H9 (cell line): ENCODE results near the gene S100A7. TPM values are rescaled to one million over a fixed set of nuclear protein-coding genes. Genes with fewer than 3 reads are reported as not detected.
"Not testable (repeated sequence)": the region's sequence is repeated elsewhere in the genome, so short reads cannot be mapped to it uniquely, and the experiment has no call there.

ENCODE experiments used
- DNase-seq: peaks from one replicate; pipeline ENCODE4 v3.0.0-alpha.2; 2017
- H2AFZ ChIP-seq: one replicate; pipeline ENCODE4 v1.6.1; 2013; ENCODE audit warnings: mild to moderate bottlenecking, low read length, control low read depth, moderate library complexity
- H2AK5ac ChIP-seq: 2 replicates; pipeline ENCODE4 v1.6.1; 2013; ENCODE audit warnings: low read length, control low read depth, mixed read lengths; ENCODE audit not compliant: insufficient read length
- H2BK120ac ChIP-seq: one replicate; pipeline ENCODE4 v1.6.1; 2013; ENCODE audit warnings: low read depth, mild to moderate bottlenecking, low read length, control low read depth, inconsistent platforms; ENCODE audit not compliant: poor library complexity, severe bottlenecking
- H2BK12ac ChIP-seq: 2 replicates; pipeline ENCODE4 v1.6.1; 2013; ENCODE audit warnings: low read length, control low read depth, mixed read lengths, low read depth; ENCODE audit not compliant: insufficient read length
- H2BK15ac ChIP-seq: 2 replicates; pipeline ENCODE4 v1.6.1; 2013; ENCODE audit warnings: low read depth, low read length, control low read depth
- H2BK20ac ChIP-seq: one replicate; pipeline ENCODE4 v1.6.1; 2013; ENCODE audit warnings: low read depth, mild to moderate bottlenecking, low read length, control low read depth, inconsistent platforms; ENCODE audit not compliant: poor library complexity, severe bottlenecking
- H2BK5ac ChIP-seq: 2 replicates; pipeline ENCODE4 v1.6.1; 2013; ENCODE audit warnings: low read length, control low read depth, mixed read lengths; ENCODE audit not compliant: insufficient read length
- H3K14ac ChIP-seq: 2 replicates; pipeline ENCODE4 v1.6.1; 2013; ENCODE audit warnings: low read length, control low read depth; ENCODE audit not compliant: insufficient read depth
- H3K18ac ChIP-seq: 2 replicates; pipeline ENCODE4 v1.6.1; 2013; ENCODE audit warnings: low read depth, mild to moderate bottlenecking, mixed read lengths, low read length, control low read depth; ENCODE audit not compliant: insufficient read length
- H3K23ac ChIP-seq: 2 replicates; pipeline ENCODE4 v1.6.1; 2013; ENCODE audit warnings: low read length, control low read depth, mixed read lengths, low read depth; ENCODE audit not compliant: insufficient read length
- H3K23me2 ChIP-seq: 2 replicates; pipeline ENCODE4 v1.6.1; 2013; ENCODE audit warnings: low read depth, mild to moderate bottlenecking, mixed read lengths, low read length, control low read depth; ENCODE audit not compliant: insufficient read length, poor library complexity, severe bottlenecking
- H3K27ac ChIP-seq: 2 replicates; pipeline ENCODE4 v1.5.1; 2013; ENCODE audit warnings: low read length, control low read depth, mixed read lengths, low read depth; ENCODE audit not compliant: insufficient read length
- H3K27me3 ChIP-seq: 2 replicates; pipeline ENCODE4 v1.6.1; 2013; ENCODE audit warnings: low read length, control low read depth, inconsistent platforms; ENCODE audit not compliant: insufficient read depth
- H3K4ac ChIP-seq: 2 replicates; pipeline ENCODE4 v1.6.1; 2013; ENCODE audit warnings: low read depth, mild to moderate bottlenecking, control low read depth, inconsistent platforms, low read length, moderate library complexity
- H3K4me1 ChIP-seq: 2 replicates; pipeline ENCODE4 v1.6.1; 2013; ENCODE audit warnings: low read length, control low read depth, inconsistent platforms; ENCODE audit not compliant: insufficient read depth
- H3K4me2 ChIP-seq: 2 replicates; pipeline ENCODE4 v1.6.1; 2013; ENCODE audit warnings: low read length, control low read depth, mixed read lengths; ENCODE audit not compliant: insufficient read length, insufficient read depth
- H3K56ac ChIP-seq: 2 replicates; pipeline ENCODE4 v1.6.1; 2013; ENCODE audit warnings: low read depth, mild to moderate bottlenecking, mixed read lengths, low read length, control low read depth; ENCODE audit not compliant: insufficient read length
- H3K79me1 ChIP-seq: 2 replicates; pipeline ENCODE4 v1.6.1; 2013; ENCODE audit warnings: low read depth, mild to moderate bottlenecking, moderate library complexity, low read length, control low read depth, inconsistent platforms; ENCODE audit not compliant: insufficient read depth, poor library complexity, severe bottlenecking
- H3K79me2 ChIP-seq: 2 replicates; pipeline ENCODE4 v1.6.1; 2013; ENCODE audit warnings: low read length, control low read depth, inconsistent platforms; ENCODE audit not compliant: insufficient read depth
- H3K9ac ChIP-seq: 2 replicates; pipeline ENCODE4 v1.6.1; 2013; ENCODE audit warnings: low read length, control low read depth, mixed read lengths; ENCODE audit not compliant: insufficient read length; ENCODE audit errors: extremely low read depth
- H3K9me3 ChIP-seq: one replicate; pipeline ENCODE4 v1.6.1; 2013; ENCODE audit warnings: low read depth, low read length, inconsistent platforms; ENCODE audit not compliant: control insufficient read depth
- H3T11ph ChIP-seq: one replicate; pipeline ENCODE4 v1.6.1; 2013; ENCODE audit warnings: mild to moderate bottlenecking, low read length, control low read depth, inconsistent platforms
- H4K20me1 ChIP-seq: one replicate; pipeline ENCODE4 v1.6.1; 2013; ENCODE audit not compliant: control insufficient read depth, insufficient read length, insufficient read depth
- H4K5ac ChIP-seq: 2 replicates; pipeline ENCODE4 v1.6.1; 2013; ENCODE audit warnings: low read depth, mild to moderate bottlenecking, mixed read lengths, low read length, control low read depth; ENCODE audit not compliant: insufficient read length
- H4K8ac ChIP-seq: replicated peaks from 2 replicates; pipeline ENCODE4 v1.6.1; 2013; ENCODE audit warnings: low read length, control low read depth, mixed read lengths, low read depth; ENCODE audit not compliant: insufficient read length
- H4K91ac ChIP-seq: 2 replicates; pipeline ENCODE4 v1.6.1; 2013; ENCODE audit warnings: low read depth, mild to moderate bottlenecking, moderate library complexity, mixed read lengths, low read length, control low read depth; ENCODE audit not compliant: insufficient read length
- H3K27ac Mint-ChIP-seq, 3 experiments: 2 replicates in 2 of 3; 3 replicates in 1 of 3; pipeline ENCODE4 v1.8.0; 2020 to 2021; ENCODE audit warnings: mixed read lengths in 3 of 3, mild to moderate bottlenecking in 1 of 3, moderate library complexity in 1 of 3
- H3K27me3 Mint-ChIP-seq: 2 replicates; pipeline ENCODE4 v1.8.0; 2021; ENCODE audit warnings: low read depth, mild to moderate bottlenecking, moderate library complexity, mixed read lengths
- H3K36me3 Mint-ChIP-seq, 3 experiments: 2 replicates in 2 of 3; 3 replicates in 1 of 3; pipeline ENCODE4 v1.8.0; 2020 to 2021; ENCODE audit warnings: low read depth in 3 of 3, mixed read lengths in 3 of 3; ENCODE audit not compliant: insufficient read depth in 1 of 3
- H3K4me1 Mint-ChIP-seq, 2 experiments: 2 replicates each; pipeline ENCODE4 v1.8.0; 2020; ENCODE audit warnings: mixed read lengths in 2 of 2
- H3K4me3 Mint-ChIP-seq, 2 experiments: 2 replicates in 1 of 2; 3 replicates in 1 of 2; pipeline ENCODE4 v1.8.0; 2020 to 2021; ENCODE audit warnings: mild to moderate bottlenecking in 2 of 2, mixed read lengths in 2 of 2, moderate library complexity in 1 of 2
- H3K9me3 Mint-ChIP-seq, 2 experiments: 2 replicates in 1 of 2; 3 replicates in 1 of 2; pipeline ENCODE4 v1.8.0; 2020; ENCODE audit warnings: mild to moderate bottlenecking in 2 of 2, mixed read lengths in 2 of 2, moderate library complexity in 1 of 2
- CTCF ChIP-seq: fragments of 200-600 bp; sonication (generic); conservative IDR thresholded peaks from 3 replicates; pipeline ENCODE4 v1.8.0; 2021; ENCODE audit warnings: antibody characterized with exemption, mild to moderate bottlenecking
- WGBS: extraction: QIAGEN DNeasy Blood & Tissue Kit; methylation state at CpG from one replicate; pipeline ENCODE4 v1.1.7; 2013; ENCODE audit warnings: missing lambda C conversion rate, low lambda C conversion rate, mixed read lengths; ENCODE audit not compliant: insufficient read length; ENCODE audit errors: extremely low coverage; 5-methylcytosine and 5-hydroxymethylcytosine counted together
- total RNA-seq: library from RNA; stranded (reverse); gene quantifications from 2 replicates; pipeline ENCODE4 v1.2.1, GENCODE V29; 2021

Gene S100A7
- total RNA-seq, 1 experiment from 2014 or later = not detected

GRCh38 chr1:153415850-153416570, 44.4 kb downstream of the S100A7 start, which contains the start of gene S100A7A:
Gene S100A7A, plus strand, starts transcription at chr1:153416520. Its CDS starts 1,563 bp downstream, at chr1:153418083.
- Mint-ChIP-seq H3K9me3 (peaks cover 5 to 10% of the 10 kb centered on the region in 2 experiments; a peak in 2 of 5 replicates), H3K4me1 (no peaks in the 10 kb centered on the region), H3K27me3 (peaks cover 16% of the 10 kb centered on the region), H3K4me3 (no peak within 1 kb of the TSS; a peak in 1 of 5 replicates), H3K27ac (no peak within 1 kb of the TSS), H3K36me3 (no peaks in the 10 kb centered on the region)
- H3T11ph ChIP-seq = no peak within 1 kb of the TSS
- H2BK15ac ChIP-seq = no peak within 1 kb of the TSS
- no peak within 1 kb of the TSS for H2BK120ac ChIP-seq
- no peaks in the 10 kb centered on the region for H3K79me2 ChIP-seq
- H3K9me3 ChIP-seq = no peaks in the 10 kb centered on the region
- no peak within 1 kb of the TSS for H2AK5ac ChIP-seq
- H3K79me1 ChIP-seq = no peaks in the 10 kb centered on the region
- no peak within 1 kb of the TSS for H2AFZ ChIP-seq
- H3K27ac ChIP-seq = no peak within 1 kb of the TSS
- no peak for TF ChIP-seq CTCF
- no peak within 1 kb of the TSS for H2BK12ac ChIP-seq
- no peak within 1 kb of the TSS for H2BK20ac ChIP-seq
- H3K9ac ChIP-seq = no peak within 1 kb of the TSS
- H2BK5ac ChIP-seq = no peak within 1 kb of the TSS
- H3K4me1 ChIP-seq = no peaks in the 10 kb centered on the region
- H3K27me3 ChIP-seq = no peaks in the 10 kb centered on the region
- H4K91ac ChIP-seq = no peak within 1 kb of the TSS
- no peak within 1 kb of the TSS for H3K4me2 ChIP-seq
- no peaks in the 10 kb centered on the region for H3K23me2 ChIP-seq
- H4K5ac ChIP-seq = no peak within 1 kb of the TSS
- DNase-seq = no peak
- H3K4ac ChIP-seq = no peak within 1 kb of the TSS
- H4K8ac ChIP-seq = no peak within 1 kb of the TSS
- H3K18ac ChIP-seq = no peak within 1 kb of the TSS
- no peak within 1 kb of the TSS for H3K14ac ChIP-seq
- no peak within 1 kb of the TSS for H3K56ac ChIP-seq
- no peak within 1 kb of the TSS for H3K23ac ChIP-seq
- WGBS = no CpG with 5 or more reads among the region's 6 CpGs
- H4K20me1 ChIP-seq = no peaks in the 10 kb centered on the region

DNA sequence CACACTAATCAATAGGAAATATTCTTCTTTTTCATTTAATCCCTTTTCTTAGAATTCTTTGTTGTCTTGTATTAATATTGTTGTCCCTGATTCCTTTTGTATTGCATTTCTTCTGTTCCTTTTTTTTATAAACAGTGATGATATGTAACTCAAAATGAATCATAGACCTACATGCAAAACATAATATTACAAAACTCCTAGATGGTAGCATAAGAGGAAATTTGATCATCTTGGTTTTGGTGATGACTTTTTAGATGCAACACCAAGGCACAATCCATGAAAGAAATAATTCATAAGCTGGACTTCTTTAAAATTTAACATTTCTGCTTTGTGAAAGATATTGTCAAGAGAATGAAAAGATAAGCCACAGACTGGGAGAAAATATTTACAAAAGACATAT, 46.5 kb downstream of the S100A7 start:
- H3K56ac ChIP-seq, H3K27me3 ChIP-seq, H3K4ac ChIP-seq, H4K91ac ChIP-seq, H3K9ac ChIP-seq, H2AK5ac ChIP-seq, H3K79me1 ChIP-seq, H3K4me1 ChIP-seq, H4K8ac ChIP-seq, H3K9me3 ChIP-seq, H4K5ac ChIP-seq, H2BK15ac ChIP-seq, H3K18ac ChIP-seq, H3K14ac ChIP-seq, H2BK12ac ChIP-seq, H2BK120ac ChIP-seq, H3K79me2 ChIP-seq, H3K36me3 Mint-ChIP-seq, H3K4me2 ChIP-seq, H3K23ac ChIP-seq, H2BK20ac ChIP-seq, H3K9me3 Mint-ChIP-seq, H3K4me3 Mint-ChIP-seq, H2BK5ac ChIP-seq, H3T11ph ChIP-seq, H2AFZ ChIP-seq, H3K23me2 ChIP-seq, H3K4me1 Mint-ChIP-seq, DNase-seq, H4K20me1 ChIP-seq, H3K27ac ChIP-seq, H3K27ac Mint-ChIP-seq: not testable (repeated sequence)
- peaks cover 23% of the 10 kb centered on the region for H3K27me3 Mint-ChIP-seq
